Sciatic nerve (tissue), 2 donors: Measurements from ENCODE around the gene SCYL1. TPM values are rescaled to one million over a fixed set of nuclear protein-coding genes. Genes with fewer than 3 reads are reported as not detected.
A peak's percentile ranks its signal among the peaks of the same experiment; 100 is the strongest.

Experiments
- ATAC-seq: fragments of 200-7000 bp; cut with Tn5 transposase; one replicate; pipeline ENCODE4 v1.9.1; 2020; ENCODE audit warnings: mild to moderate bottlenecking, moderate library complexity
- DNase-seq: peaks from one replicate; pipeline ENCODE4 v3.0.0-alpha.2; 2020; ENCODE audit warnings: low spot score
- intact Hi-C: fragments of 100-400 bp; cut with DNase I; formaldehyde crosslinking; loops from one replicate; pipeline ENCODE4 v1.14.2; 2022
- total RNA-seq: library from RNA; stranded (reverse); fragmentation: NEBNext Ultra II Directional; extraction: Animal tissue kit (Norgen Biotek cat#: 25700); gene quantifications from one replicate; pipeline ENCODE4 v1.2.1, GENCODE V29; 2021
- donor health status: DM: no; HTN: no; CAD: no.
- donor health status: DM: no; HTN: no; CAD: no.

The SCYL1 gene
- total RNA-seq, 1 donor from 2014 or later = 64.0 TPM

- intact Hi-C loops = loop anchor here (10.0 kb wide), 1 partner anchor 48 kb away; the partner anchor contains the start of gene KCNK7
- ATAC-seq = peak; percentile 52
- peak; percentile 89 for DNase-seq
Measured at GRCh38 chr11:65546217-65546958, 21.5 kb downstream of the SCYL1 start.

- intact Hi-C loops = loop anchor here (10.0 kb wide), 1 partner anchor 47 kb away; the partner anchor contains the start of gene KCNK7
- DNase-seq (no peak), ATAC-seq (no peak)
Measured at GRCh38 chr11:65547446-65548125, 22.7 kb downstream of the SCYL1 start.

GRCh38 chr11:65548395-65548794, 23.5 kb downstream of the SCYL1 start:
- ATAC-seq = no peak
- no peak for DNase-seq
- intact Hi-C loops = loop anchor here (10.0 kb wide), 1 partner anchor 46 kb away; the partner anchor contains the start of gene KCNK7

- DNase-seq (no peak), ATAC-seq (no peak)
- intact Hi-C loops = loop anchor here (10.0 kb wide), 1 partner anchor 46 kb away; the partner anchor contains the start of gene KCNK7
Measured at GRCh38 chr11:65549096-65549495, 24.2 kb downstream of the SCYL1 start.

- intact Hi-C loops = no loop called here
- no peak for DNase-seq
- peak; percentile 17 for ATAC-seq
Measured at GRCh38 chr11:65551572-65552387, 26.9 kb downstream of the SCYL1 start.

- DNase-seq (no peak), ATAC-seq (no peak)
- intact Hi-C loops = no loop called here
Measured at GRCh38 chr11:65552388-65552951, 27.6 kb downstream of the SCYL1 start.

GRCh38 chr11:65553301-65554001, 28.6 kb downstream of the SCYL1 start:
- DNase-seq (no peak), ATAC-seq (no peak)

GRCh38 chr11:65554057-65554818, 29.4 kb downstream of the SCYL1 start:
- intact Hi-C loops = no loop called here
- ATAC-seq = no peak
- DNase-seq = no peak

More at GRCh38 chr11:65553301-65554001, 28.6 kb downstream of the SCYL1 start:
- intact Hi-C loops = no loop called here

- intact Hi-C loops = no loop called here
- ATAC-seq (no peak), DNase-seq (no peak)
Measured at GRCh38 chr11:65554842-65555430, 30.1 kb downstream of the SCYL1 start.

- ATAC-seq = peak; percentile 40
Measured at GRCh38 chr11:65555693-65556231, 30.9 kb downstream of the SCYL1 start.

GRCh38 chr11:65556470-65557279, 31.8 kb downstream of the SCYL1 start:
- intact Hi-C loops = no loop called here
- ATAC-seq (no peak), DNase-seq (no peak)

More at GRCh38 chr11:65555693-65556231, 30.9 kb downstream of the SCYL1 start:
- intact Hi-C loops = no loop called here
- peak; percentile 71 for DNase-seq

GRCh38 chr11:65557280-65558001, 32.6 kb downstream of the SCYL1 start:
- ATAC-seq (no peak), DNase-seq (peak; percentile 70)
- intact Hi-C loops = no loop called here

GRCh38 chr11:65558002-65558929, 33.4 kb downstream of the SCYL1 start, which contains the start of gene LTBP3:
TSS of gene LTBP3 (minus strand) at chr11:65558359. CDS start at chr11:65557959, 400 bp downstream.
- intact Hi-C loops = no loop called here
- peak; percentile 91 for DNase-seq

GRCh38 chr11:65558930-65559509, 34.1 kb downstream of the SCYL1 start:
- peak; percentile 84 for DNase-seq
- intact Hi-C loops = no loop called here

More at GRCh38 chr11:65558002-65558929, 33.4 kb downstream of the SCYL1 start, which contains the start of gene LTBP3:
- ATAC-seq = peak; percentile 82

More at GRCh38 chr11:65558930-65559509, 34.1 kb downstream of the SCYL1 start:
- ATAC-seq = peak; percentile 65
